AG04449 (cell line): ENCODE data around the gene SLC26A4.
A peak's percentile ranks its signal among the peaks of the same experiment; 100 is the strongest.

Source experiments
- CTCF ChIA-PET: fragments of 350-600 bp; formaldehyde crosslinking; extraction: SDS; loops from one replicate; lab custom pipeline; 2021; ENCODE audit warnings: antibody characterized with exemption; lab: Yijun Ruan, JAX
- POLR2A ChIA-PET: fragments of 400-600, 350-600 bp; formaldehyde crosslinking; extraction: SDS; loops from one replicate; lab custom pipeline; 2020; ENCODE audit warnings: antibody characterized with exemption, inconsistent platforms; lab: Yijun Ruan, JAX
- DNase-seq: peaks from one replicate; pipeline ENCODE4 v3.0.0-alpha.2; 2010; ENCODE audit warnings: low read depth, low spot score
- H3K4me3 ChIP-seq: 2 replicates; pipeline ENCODE4 v1.5.1; 2011; ENCODE audit warnings: low read depth, mild to moderate bottlenecking, control low read depth, low read length
- TF ChIP-seq, protein P1 (sequence below): IDR thresholded peaks from one replicate; pipeline ENCODE4 v1.5.1; 2011; ENCODE audit warnings: mild to moderate bottlenecking, moderate library complexity, low read length, control low read depth, inconsistent platforms; ENCODE audit not compliant: insufficient read depth; ENCODE audit errors: missing control alignments

SLC26A4 gene

GRCh38 chr7:107701191-107701590 lies 40.6 kb downstream of the SLC26A4 start:
- ChIA-PET POLR2A (no interaction called here), CTCF (interaction anchor here (0.9 to 2.2 kb wide), 3 partner anchors 9 to 42 kb away, joined by 3 to 5 read pairs (median 3); no protein-coding TSS in a partner anchor)
- DNase-seq = no peak
- TF ChIP-seq, protein P1, sequence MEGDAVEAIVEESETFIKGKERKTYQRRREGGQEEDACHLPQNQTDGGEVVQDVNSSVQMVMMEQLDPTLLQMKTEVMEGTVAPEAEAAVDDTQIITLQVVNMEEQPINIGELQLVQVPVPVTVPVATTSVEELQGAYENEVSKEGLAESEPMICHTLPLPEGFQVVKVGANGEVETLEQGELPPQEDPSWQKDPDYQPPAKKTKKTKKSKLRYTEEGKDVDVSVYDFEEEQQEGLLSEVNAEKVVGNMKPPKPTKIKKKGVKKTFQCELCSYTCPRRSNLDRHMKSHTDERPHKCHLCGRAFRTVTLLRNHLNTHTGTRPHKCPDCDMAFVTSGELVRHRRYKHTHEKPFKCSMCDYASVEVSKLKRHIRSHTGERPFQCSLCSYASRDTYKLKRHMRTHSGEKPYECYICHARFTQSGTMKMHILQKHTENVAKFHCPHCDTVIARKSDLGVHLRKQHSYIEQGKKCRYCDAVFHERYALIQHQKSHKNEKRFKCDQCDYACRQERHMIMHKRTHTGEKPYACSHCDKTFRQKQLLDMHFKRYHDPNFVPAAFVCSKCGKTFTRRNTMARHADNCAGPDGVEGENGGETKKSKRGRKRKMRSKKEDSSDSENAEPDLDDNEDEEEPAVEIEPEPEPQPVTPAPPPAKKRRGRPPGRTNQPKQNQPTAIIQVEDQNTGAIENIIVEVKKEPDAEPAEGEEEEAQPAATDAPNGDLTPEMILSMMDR = no peak
- H3K4me3 ChIP-seq = no peak overlapping the region

DNA sequence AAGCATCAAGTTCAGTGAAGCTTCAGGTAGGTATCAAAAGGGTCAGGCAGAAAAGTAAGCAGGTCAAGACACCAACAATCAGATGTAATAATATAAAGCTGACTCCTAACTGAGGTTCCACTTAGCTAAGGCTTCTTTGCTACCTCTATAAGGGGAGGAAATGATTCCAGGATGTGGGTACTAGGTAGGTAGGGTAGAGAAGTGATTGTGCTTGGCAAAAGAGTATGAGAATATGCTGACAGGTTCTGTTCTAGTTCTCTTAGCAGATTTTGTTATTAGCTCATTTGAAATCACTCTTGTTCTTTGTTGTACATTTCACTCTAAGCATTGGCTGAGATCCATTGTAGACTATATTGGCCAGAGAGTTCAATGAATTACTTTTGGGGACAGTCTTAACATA lies 42.6 kb downstream of the SLC26A4 start:
- TF ChIP-seq, protein P1 = no peak
- ChIA-PET POLR2A (no interaction called here), CTCF (interaction anchor here (1.4 to 2.2 kb wide), 2 partner anchors 21 to 23 kb away, joined by 3 to 5 read pairs; no protein-coding TSS in a partner anchor)
- DNase-seq = no peak
- no peak overlapping the region for H3K4me3 ChIP-seq

DNA sequence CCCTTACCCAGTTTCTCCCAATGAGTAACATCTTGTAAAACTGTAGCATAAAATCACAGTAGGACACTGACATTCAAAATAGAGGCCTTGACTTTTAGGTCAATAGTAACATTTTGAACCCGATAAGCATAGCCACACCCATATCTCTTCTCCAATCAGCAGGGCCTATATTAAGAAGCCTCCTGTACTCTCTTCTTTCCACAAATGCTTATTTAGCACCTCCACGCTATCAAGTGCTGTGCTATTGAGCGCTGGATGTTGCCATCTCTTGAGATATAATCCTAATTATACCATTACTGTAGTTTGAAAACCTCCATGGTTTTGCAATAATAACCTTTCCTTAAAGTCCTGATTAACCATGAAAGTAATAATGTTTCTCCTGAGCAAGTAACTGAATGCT lies 43.2 kb downstream of the SLC26A4 start:
- DNase-seq = no peak
- no peak overlapping the region for H3K4me3 ChIP-seq
- TF ChIP-seq, protein P1 = no peak
- ChIA-PET CTCF (no interaction called here), POLR2A (no interaction called here)

DNA sequence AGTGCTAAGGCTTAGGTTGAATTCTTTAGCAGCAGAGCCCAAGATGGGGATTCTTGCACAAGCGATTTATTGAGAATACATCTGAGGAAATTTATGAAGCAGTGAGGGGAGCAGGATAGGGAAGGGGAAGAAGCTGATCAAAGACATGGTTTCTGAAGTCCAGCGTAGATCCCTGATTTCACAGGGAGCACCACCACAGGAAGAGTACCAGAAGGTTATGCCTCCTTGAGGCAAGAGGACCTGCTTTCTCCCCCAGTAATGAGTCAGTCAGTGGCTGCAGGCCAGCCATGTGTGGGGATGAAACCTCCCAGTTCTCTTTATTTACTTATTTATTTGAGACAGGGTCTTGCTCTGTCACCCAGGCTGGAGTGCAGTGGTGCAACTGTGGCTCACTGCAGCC lies 48.3 kb downstream of the SLC26A4 start:
- TF ChIP-seq, protein P1 = no peak
- DNase-seq = no peak
- CTCF ChIA-PET = interaction anchor here (1.0 kb wide), 1 partner anchor 35 kb away, joined by 3 read pairs; the partner anchor contains the start of gene CBLL1
- POLR2A ChIA-PET = no interaction called here
- H3K4me3 ChIP-seq = no peak overlapping the region

DNA sequence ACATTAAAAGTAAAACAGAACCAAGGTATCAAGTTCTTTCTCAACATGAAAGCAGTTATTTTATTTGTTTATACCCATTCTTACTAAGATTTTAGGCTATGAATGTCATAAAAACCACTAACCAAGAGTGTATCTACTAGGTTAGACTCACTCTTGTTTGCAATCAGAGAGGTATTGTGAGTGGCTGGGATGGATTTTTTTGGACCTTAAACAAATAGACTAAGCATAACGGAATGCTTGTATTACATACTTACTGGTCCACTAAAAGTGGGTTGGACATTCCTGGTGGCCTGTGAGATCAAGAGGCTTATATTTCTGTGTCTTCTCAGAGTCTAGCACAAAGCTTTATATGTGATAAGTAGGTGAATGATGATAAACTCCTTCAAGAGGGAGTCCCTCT lies 50.7 kb downstream of the SLC26A4 start:
- DNase-seq = peak; percentile 44
- POLR2A ChIA-PET = interaction anchor here (0.6 kb wide), 1 partner anchor 68 kb away, joined by 3 read pairs; no protein-coding TSS in a partner anchor

DNA sequence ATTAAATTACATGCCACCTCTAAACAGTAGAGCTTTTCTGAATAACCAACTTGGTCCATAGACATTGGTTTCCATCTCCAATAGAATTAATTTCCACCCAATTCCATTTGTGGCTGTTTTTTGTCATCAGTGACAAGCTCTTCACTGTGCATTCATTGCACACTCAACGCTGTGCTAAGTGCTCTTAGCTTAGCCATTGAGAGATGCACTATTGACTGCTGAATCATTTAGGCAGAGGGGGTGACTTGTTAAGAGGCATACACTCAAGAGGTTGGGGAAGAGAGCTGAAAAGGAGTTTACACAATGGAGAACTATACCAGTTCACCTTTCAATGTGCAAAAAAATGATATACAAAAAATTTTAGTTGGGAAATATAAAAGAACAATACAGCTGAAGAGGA lies 51.4 kb downstream of the SLC26A4 start:
- DNase-seq = no peak
- POLR2A ChIA-PET = no interaction called here

More for the DNA sequence above, 50.7 kb downstream of the SLC26A4 start:
- H3K4me3 ChIP-seq = no peak overlapping the region
- CTCF ChIA-PET = interaction anchor here (1.6 to 2.3 kb wide), 3 partner anchors 13 to 247 kb away, joined by 5 to 7 read pairs (median 7); no protein-coding TSS in a partner anchor
- TF ChIP-seq, protein P1 = no peak

More for the DNA sequence above, 51.4 kb downstream of the SLC26A4 start:
- CTCF ChIA-PET = interaction anchor here (1.6 to 2.3 kb wide), 4 partner anchors 13 to 248 kb away, joined by 4 to 7 read pairs (median 6); no protein-coding TSS in a partner anchor
- H3K4me3 ChIP-seq = no peak overlapping the region
- TF ChIP-seq, protein P1 = no peak
